ENCODE measurements around the gene CHN2. TPM values are rescaled to one million over a fixed set of nuclear protein-coding genes. Genes with fewer than 3 reads are reported as not detected.
A peak's percentile ranks its signal among the peaks of the same experiment; 100 is the strongest.

CHN2 gene
- total RNA-seq, 1 experiment from 2014 or later, result not detected

DNA sequence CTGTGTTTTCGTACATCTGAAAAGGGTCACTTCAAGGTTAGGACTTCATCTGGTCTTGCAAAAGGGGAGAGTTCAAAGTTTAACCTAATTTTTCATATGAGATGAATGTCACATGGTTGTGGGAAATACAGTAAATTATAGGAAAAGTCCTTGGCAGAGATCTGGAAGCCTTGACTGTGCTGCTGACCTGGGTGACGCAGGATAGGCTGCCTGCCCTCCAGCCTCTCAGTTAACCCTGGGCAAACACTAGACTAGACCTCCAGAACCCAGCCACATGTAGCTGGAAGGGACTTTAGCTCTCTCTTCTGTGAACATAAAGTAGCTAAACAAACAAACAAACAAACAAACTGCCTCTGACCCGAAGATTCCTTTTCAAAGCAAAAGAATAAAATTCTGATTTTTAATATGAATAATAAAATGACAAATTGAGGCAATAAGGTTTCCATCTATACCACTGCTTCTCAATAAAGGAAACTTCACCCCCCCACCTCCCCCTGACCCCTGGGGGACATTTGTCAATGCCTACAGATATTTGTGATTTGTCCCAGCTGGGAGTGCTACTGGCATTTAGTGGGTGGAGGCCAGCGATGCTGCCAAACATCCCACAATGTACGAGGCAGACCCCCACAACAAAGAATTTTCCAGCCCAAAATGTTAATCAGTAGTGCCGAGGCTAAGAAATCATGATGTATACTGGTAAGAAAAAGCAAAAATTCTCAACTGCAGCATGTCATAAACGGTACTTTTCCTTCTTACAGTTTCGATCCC lies 293.8 kb downstream of the CHN2 start:
- H2AFZ ChIP-seq, result no peak overlapping the region
- no peaks in the 10 kb centered on the region for H3K79me2 ChIP-seq (ENCODE audit: low read depth)
- no peaks in the 10 kb centered on the region for H3K36me3 ChIP-seq (ENCODE audit: low read depth)
- no peak overlapping the region for H3K4me3 ChIP-seq
- ChIA-PET POLR2A (ENCODE audit: unreplicated experiment) (no interaction called here), CTCF (interaction anchor here (0.6 kb wide), 1 partner anchor 121 kb away, joined by 4 read pairs; no protein-coding TSS in a partner anchor)
- no peaks in the 10 kb centered on the region for H3K9me3 ChIP-seq (ENCODE audit: insufficient read depth, low read depth)
- no peak for DNase-seq
- no peaks in the 10 kb centered on the region for H3K27me3 ChIP-seq (ENCODE audit: insufficient read depth, low read depth)
- H4K20me1 ChIP-seq (ENCODE audit: insufficient read depth), result no peaks in the 10 kb centered on the region
- no peaks in the 10 kb centered on the region for H3K9me2 ChIP-seq (ENCODE audit: insufficient read depth)
- peak overlapping the region; percentile 28 for H3K27ac ChIP-seq
- peak overlapping the region; percentile 35 for H3K4me2 ChIP-seq
- H3K4me1 ChIP-seq (replicated peaks; ENCODE audit: insufficient read depth), result peaks cover 19% of the 10 kb centered on the region
- H3F3A ChIP-seq (ENCODE audit: insufficient read depth, low read depth), result peaks cover 11% of the 10 kb centered on the region; the same call in 1 of the 2 replicates
- intact Hi-C loops (cut with micrococcal nuclease; ENCODE audit: unreplicated experiment), result loop anchor here (2.0 kb wide), 1 partner anchor 120 kb away; no protein-coding TSS in a partner anchor
- TSS peak; percentile 39 for BruUV-seq (replicated peaks)
- TF ChIP-seq, protein P1, sequence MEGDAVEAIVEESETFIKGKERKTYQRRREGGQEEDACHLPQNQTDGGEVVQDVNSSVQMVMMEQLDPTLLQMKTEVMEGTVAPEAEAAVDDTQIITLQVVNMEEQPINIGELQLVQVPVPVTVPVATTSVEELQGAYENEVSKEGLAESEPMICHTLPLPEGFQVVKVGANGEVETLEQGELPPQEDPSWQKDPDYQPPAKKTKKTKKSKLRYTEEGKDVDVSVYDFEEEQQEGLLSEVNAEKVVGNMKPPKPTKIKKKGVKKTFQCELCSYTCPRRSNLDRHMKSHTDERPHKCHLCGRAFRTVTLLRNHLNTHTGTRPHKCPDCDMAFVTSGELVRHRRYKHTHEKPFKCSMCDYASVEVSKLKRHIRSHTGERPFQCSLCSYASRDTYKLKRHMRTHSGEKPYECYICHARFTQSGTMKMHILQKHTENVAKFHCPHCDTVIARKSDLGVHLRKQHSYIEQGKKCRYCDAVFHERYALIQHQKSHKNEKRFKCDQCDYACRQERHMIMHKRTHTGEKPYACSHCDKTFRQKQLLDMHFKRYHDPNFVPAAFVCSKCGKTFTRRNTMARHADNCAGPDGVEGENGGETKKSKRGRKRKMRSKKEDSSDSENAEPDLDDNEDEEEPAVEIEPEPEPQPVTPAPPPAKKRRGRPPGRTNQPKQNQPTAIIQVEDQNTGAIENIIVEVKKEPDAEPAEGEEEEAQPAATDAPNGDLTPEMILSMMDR (conservative IDR thresholded peaks at IDR 0.05), result no peak
- no peak for TF ChIP-seq EZH2 (IDR thresholded peaks at IDR 0.05; ENCODE audit: low read depth)

DNA sequence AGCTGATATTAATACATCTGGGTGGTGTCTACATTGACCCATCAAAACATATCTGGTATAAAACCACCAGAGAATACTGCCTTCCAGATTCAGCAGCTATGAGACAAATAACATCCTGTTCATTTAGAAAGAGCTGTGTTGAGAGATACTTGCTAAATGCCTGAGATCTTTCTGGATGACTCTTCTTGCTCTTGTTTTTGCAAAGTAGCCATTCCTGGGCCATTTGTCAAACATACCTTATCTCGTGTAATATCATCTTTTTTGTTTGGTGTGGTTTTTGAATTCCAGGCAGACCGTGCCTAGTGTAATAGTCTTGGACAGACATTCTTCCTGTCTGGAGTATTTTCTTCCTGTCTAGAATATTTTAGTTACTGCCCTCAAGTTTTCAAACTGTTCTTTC lies 294.4 kb downstream of the CHN2 start:
- no peak for TF ChIP-seq EZH2 (IDR thresholded peaks at IDR 0.05; ENCODE audit: low read depth)
- TF ChIP-seq, protein P1 (conservative IDR thresholded peaks at IDR 0.05), result no peak
- Histone ChIP-seq H4K20me1 (ENCODE audit: insufficient read depth) (no peaks in the 10 kb centered on the region), H3K4me3 (no peak overlapping the region), H3K27ac (peak overlapping the region; percentile 28), H3K27me3 (ENCODE audit: insufficient read depth, low read depth) (no peaks in the 10 kb centered on the region), H3K36me3 (ENCODE audit: low read depth) (no peaks in the 10 kb centered on the region), H2AFZ (no peak overlapping the region), H3K9me2 (ENCODE audit: insufficient read depth) (no peaks in the 10 kb centered on the region), H3K4me2 (peak overlapping the region; percentile 35), H3K9me3 (ENCODE audit: insufficient read depth, low read depth) (no peaks in the 10 kb centered on the region), H3K79me2 (ENCODE audit: low read depth) (no peaks in the 10 kb centered on the region), H3F3A (ENCODE audit: insufficient read depth, low read depth) (peaks cover 11% of the 10 kb centered on the region; the same call in 1 of the 2 replicates), H3K4me1 (replicated peaks; ENCODE audit: insufficient read depth) (peaks cover 23% of the 10 kb centered on the region)
- DNase-seq, result peak; percentile 40 to 82
- ChIA-PET POLR2A (ENCODE audit: unreplicated experiment) (interaction anchor here (0.6 kb wide), 2 partner anchors 74 to 117 kb away, joined by 4 to 20 read pairs; no protein-coding TSS in a partner anchor), CTCF (no interaction called here)
- intact Hi-C loops (cut with micrococcal nuclease; ENCODE audit: unreplicated experiment), result loop anchor here (1.0 to 2.0 kb wide), 2 partner anchors 74 to 120 kb away; partner anchors contain the start of gene PRR15
- BruUV-seq (replicated peaks), result no TSS peak

DNA sequence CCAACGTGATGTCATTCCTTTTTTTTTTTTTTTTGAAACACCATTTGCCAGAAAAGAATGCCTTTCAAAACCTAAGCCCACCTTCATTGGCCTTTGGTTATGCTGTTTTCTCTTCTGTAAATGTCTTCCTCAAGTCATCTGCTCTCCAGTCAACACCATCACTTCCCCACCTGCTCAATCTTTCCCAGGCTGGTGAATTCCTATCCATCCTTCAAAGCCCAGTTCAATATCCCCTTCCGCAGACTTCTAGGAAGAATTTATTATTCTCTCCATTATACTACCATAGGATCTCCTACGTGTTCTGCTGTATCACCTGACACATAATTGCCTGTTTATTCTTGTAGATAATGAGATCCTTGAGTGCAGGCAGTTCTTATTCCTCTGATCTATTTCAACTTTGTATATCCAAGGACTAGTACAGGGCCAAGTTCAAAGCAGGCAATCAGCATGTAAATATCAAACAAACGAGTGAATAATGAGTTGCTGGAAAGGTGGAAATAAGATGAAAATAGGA lies 295.6 kb downstream of the CHN2 start:
- Histone ChIP-seq H3F3A (ENCODE audit: insufficient read depth, low read depth) (peaks cover 11% of the 10 kb centered on the region; the same call in 1 of the 2 replicates), H3K27ac (no peak overlapping the region), H3K9me2 (ENCODE audit: insufficient read depth) (no peaks in the 10 kb centered on the region), H3K79me2 (ENCODE audit: low read depth) (no peaks in the 10 kb centered on the region), H3K9me3 (ENCODE audit: insufficient read depth, low read depth) (no peaks in the 10 kb centered on the region), H3K36me3 (ENCODE audit: low read depth) (no peaks in the 10 kb centered on the region), H3K4me2 (no peak overlapping the region), H3K27me3 (ENCODE audit: insufficient read depth, low read depth) (no peaks in the 10 kb centered on the region), H2AFZ (no peak overlapping the region), H3K4me1 (replicated peaks; ENCODE audit: insufficient read depth) (peaks cover 35% of the 10 kb centered on the region), H4K20me1 (ENCODE audit: insufficient read depth) (no peaks in the 10 kb centered on the region), H3K4me3 (no peak overlapping the region)
- intact Hi-C loops (cut with micrococcal nuclease; ENCODE audit: unreplicated experiment), result no loop called here
- BruUV-seq (replicated peaks), result no TSS peak
- TF ChIP-seq, protein P1 (conservative IDR thresholded peaks at IDR 0.05), result no peak
- TF ChIP-seq EZH2 (IDR thresholded peaks at IDR 0.05; ENCODE audit: low read depth), result no peak
- no peak for DNase-seq
- POLR2A ChIA-PET (ENCODE audit: unreplicated experiment), result no interaction called here
- CTCF ChIA-PET, result no interaction called here

Data from PC-9 (cell line).